ENCODE data around the gene CCDC110. TPM values are rescaled to one million over a fixed set of nuclear protein-coding genes. Genes with fewer than 3 reads are reported as not detected.

CCDC110 gene
- total and polyA plus RNA-seq, 9 of the 15 experiments (the other 6 are each of a cell fraction or from before 2014, with no cell fraction given): 0.04 to 0.35 (median 0.07) TPM; not detected in 4

- CTCF ChIA-PET (ENCODE audit: low intra/inter-chr PET ratio): no interaction called here
- no peak for TF ChIP-seq HNRNPUL1 (IDR thresholded peaks at IDR 0.05; ENCODE audit: low read length)
- peak; percentile 16 for TF ChIP-seq CBX2 (IDR thresholded peaks at IDR 0.05; ENCODE audit: insufficient read depth, low read length, poor library complexity, severe bottlenecking)
- no peak for TF ChIP-seq ZNF644 (tag; IDR thresholded peaks at IDR 0.05; ENCODE audit: low read depth)
- TF ChIP-seq NR2C1 (IDR thresholded peaks at IDR 0.05): no peak
- no peak for TF ChIP-seq NR2C1 (tag; IDR thresholded peaks at IDR 0.05)
- TF ChIP-seq, protein P1, sequence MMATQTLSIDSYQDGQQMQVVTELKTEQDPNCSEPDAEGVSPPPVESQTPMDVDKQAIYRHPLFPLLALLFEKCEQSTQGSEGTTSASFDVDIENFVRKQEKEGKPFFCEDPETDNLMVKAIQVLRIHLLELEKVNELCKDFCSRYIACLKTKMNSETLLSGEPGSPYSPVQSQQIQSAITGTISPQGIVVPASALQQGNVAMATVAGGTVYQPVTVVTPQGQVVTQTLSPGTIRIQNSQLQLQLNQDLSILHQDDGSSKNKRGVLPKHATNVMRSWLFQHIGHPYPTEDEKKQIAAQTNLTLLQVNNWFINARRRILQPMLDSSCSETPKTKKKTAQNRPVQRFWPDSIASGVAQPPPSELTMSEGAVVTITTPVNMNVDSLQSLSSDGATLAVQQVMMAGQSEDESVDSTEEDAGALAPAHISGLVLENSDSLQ (IDR thresholded peaks at IDR 0.05): no peak
- TF ChIP-seq RFX1 (IDR thresholded peaks at IDR 0.05): peak; percentile 10; the same call in 1 of the 2 replicates
- no peak for TF ChIP-seq ZNF449 (CRISPR knock-in tag; IDR thresholded peaks at IDR 0.05)
- no peak for TF ChIP-seq NR3C1 (CRISPR knock-in tag; IDR thresholded peaks at IDR 0.05)
- TF ChIP-seq NFE2 (IDR thresholded peaks at IDR 0.05; ENCODE audit: low read depth): no peak
- TF ChIP-seq DNMT1 (IDR thresholded peaks at IDR 0.05): no peak
- TF ChIP-seq, protein P2, sequence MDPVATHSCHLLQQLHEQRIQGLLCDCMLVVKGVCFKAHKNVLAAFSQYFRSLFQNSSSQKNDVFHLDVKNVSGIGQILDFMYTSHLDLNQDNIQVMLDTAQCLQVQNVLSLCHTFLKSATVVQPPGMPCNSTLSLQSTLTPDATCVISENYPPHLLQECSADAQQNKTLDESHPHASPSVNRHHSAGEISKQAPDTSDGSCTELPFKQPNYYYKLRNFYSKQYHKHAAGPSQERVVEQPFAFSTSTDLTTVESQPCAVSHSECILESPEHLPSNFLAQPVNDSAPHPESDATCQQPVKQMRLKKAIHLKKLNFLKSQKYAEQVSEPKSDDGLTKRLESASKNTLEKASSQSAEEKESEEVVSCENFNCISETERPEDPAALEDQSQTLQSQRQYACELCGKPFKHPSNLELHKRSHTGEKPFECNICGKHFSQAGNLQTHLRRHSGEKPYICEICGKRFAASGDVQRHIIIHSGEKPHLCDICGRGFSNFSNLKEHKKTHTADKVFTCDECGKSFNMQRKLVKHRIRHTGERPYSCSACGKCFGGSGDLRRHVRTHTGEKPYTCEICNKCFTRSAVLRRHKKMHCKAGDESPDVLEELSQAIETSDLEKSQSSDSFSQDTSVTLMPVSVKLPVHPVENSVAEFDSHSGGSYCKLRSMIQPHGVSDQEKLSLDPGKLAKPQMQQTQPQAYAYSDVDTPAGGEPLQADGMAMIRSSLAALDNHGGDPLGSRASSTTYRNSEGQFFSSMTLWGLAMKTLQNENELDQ (CRISPR knock-in tag; IDR thresholded peaks at IDR 0.05; ENCODE audit: borderline replicate concordance): no peak
- TF ChIP-seq, protein P3, sequence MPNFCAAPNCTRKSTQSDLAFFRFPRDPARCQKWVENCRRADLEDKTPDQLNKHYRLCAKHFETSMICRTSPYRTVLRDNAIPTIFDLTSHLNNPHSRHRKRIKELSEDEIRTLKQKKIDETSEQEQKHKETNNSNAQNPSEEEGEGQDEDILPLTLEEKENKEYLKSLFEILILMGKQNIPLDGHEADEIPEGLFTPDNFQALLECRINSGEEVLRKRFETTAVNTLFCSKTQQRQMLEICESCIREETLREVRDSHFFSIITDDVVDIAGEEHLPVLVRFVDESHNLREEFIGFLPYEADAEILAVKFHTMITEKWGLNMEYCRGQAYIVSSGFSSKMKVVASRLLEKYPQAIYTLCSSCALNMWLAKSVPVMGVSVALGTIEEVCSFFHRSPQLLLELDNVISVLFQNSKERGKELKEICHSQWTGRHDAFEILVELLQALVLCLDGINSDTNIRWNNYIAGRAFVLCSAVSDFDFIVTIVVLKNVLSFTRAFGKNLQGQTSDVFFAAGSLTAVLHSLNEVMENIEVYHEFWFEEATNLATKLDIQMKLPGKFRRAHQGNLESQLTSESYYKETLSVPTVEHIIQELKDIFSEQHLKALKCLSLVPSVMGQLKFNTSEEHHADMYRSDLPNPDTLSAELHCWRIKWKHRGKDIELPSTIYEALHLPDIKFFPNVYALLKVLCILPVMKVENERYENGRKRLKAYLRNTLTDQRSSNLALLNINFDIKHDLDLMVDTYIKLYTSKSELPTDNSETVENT (CRISPR knock-in tag; IDR thresholded peaks at IDR 0.05): no peak
- TF ChIP-seq ZC3H4 (CRISPR knock-in tag; IDR thresholded peaks at IDR 0.05; ENCODE audit: borderline replicate concordance): no peak
- no peak for TF ChIP-seq SOX6 (IDR thresholded peaks at IDR 0.05)
Measured at GRCh38 chr4:185469580-185470154, 1.9 kb downstream of the CCDC110 start.

More at GRCh38 chr4:185469580-185470154, 1.9 kb downstream of the CCDC110 start:
- no peaks in the 10 kb centered on the region for H4K20me1 ChIP-seq (replicated peaks; ENCODE audit: control insufficient read depth, insufficient read depth, low read length)
- H3K4me2 ChIP-seq (ENCODE audit: insufficient read depth, low read length): no peak overlapping the region
- no peaks in the 10 kb centered on the region for H3K9me1 ChIP-seq (ENCODE audit: control insufficient read depth, insufficient read depth, low read length)
- H3K9me3 ChIP-seq (replicated peaks; ENCODE audit: control insufficient read depth, insufficient read depth, low read depth, low read length): peaks cover 2% of the 10 kb centered on the region; the same call in 1 of the 2 replicates
- no peak for FAIRE-seq
- BruUV-seq (replicated peaks): no TSS peak
- no peak overlapping the region for H3K27ac ChIP-seq (ENCODE audit: extremely low read depth, low read depth, low read length)
- 5% methylated on average over 8 of the region's 9 CpGs for WGBS (ENCODE audit: insufficient coverage, low coverage, missing lambda C conversion rate)
- POLR2A ChIA-PET: no interaction called here
- H3K79me2 ChIP-seq (ENCODE audit: control insufficient read depth, insufficient read depth, low read length): no peaks in the 10 kb centered on the region
- ATAC-seq: no peak
- DNase-seq (ENCODE audit: extremely low read depth in 1 of 4, low spot score in 3 of 4): no peak
- peaks cover 33 to 46% of the 10 kb centered on the region in 2 experiments for H3K27me3 ChIP-seq (ENCODE audit: control insufficient read depth in 2 of 2, insufficient read depth in 2 of 2, low read length in 2 of 2)
- H2AFZ ChIP-seq (ENCODE audit: low read depth, low read length): no peak overlapping the region
- intact Hi-C loops (cut with micrococcal nuclease) (loop anchor here (5.0 kb wide), 1 partner anchor 58 kb away; no protein-coding TSS in a partner anchor), in situ Hi-C loops (cut with MboI) (no loop called here)
- no peaks in the 10 kb centered on the region for H3K36me3 ChIP-seq (ENCODE audit: control insufficient read depth, insufficient read depth, low read length)
- H3K4me3 ChIP-seq: no peak overlapping the region
- no peak overlapping the region for H3K9ac ChIP-seq (ENCODE audit: insufficient read depth in 1 of 2, low read depth in 2 of 2, low read length in 2 of 2)
- H3K4me1 ChIP-seq (replicated peaks in 1 of 2; ENCODE audit: control insufficient read depth in 2 of 2, insufficient read depth in 2 of 2, low read length in 2 of 2): peaks cover 9 to 12% of the 10 kb centered on the region in 2 experiments

Measured in K562 (cell line).